GM18526 (cell line): ENCODE data around the gene ZEB2.

Experiments
- POLR2A ChIP-seq: IDR thresholded peaks from 3 replicates; pipeline ENCODE4 v1.6.1; 2011; ENCODE audit not compliant: insufficient read length; ENCODE audit errors: extremely low read depth

Gene ZEB2

GRCh38 chr2:144401036-144401435, 118.9 kb downstream of the ZEB2 start:
- TF ChIP-seq POLR2A = no peak

DNA sequence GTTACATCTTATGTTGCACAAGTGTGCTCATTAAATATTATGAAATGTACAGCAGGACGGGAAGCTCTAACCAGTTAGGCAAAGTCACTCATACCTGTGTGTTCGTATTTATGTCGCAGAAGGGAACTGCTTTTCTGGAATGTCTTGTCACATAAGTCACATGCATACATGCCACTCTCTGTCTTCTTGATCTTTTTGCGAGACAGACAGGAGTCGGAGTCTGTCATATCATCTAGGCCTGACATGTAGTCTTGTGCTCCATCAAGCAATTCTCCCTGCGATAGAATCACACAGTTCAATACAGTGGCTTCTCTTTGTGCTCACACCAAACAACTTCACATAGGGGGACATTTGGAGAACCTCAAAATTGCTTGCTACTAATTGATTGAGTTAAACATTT, 123.6 kb downstream of the ZEB2 start:
- TF ChIP-seq POLR2A = no peak

GRCh38 chr2:144390424-144391020, 129.4 kb downstream of the ZEB2 start:
- no peak for TF ChIP-seq POLR2A

DNA sequence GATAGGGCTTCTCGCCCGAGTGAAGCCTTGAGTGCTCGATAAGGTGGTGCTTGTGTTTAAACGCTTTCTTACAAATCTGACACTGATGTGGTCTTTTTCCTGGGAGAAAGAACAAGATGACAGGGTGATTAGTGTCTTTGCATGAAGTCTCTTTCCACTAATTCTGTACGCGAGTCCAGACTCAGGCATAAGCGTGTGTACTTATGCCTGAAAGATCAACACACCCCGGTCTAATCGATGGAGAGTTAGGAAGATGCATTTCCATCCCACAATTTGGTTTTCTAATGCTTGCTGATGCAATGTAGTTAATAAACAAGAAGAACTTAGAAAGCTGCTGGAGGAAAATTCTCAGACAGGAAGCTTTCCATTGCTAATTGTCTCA, 130.0 kb downstream of the ZEB2 start:
- no peak for TF ChIP-seq POLR2A

DNA sequence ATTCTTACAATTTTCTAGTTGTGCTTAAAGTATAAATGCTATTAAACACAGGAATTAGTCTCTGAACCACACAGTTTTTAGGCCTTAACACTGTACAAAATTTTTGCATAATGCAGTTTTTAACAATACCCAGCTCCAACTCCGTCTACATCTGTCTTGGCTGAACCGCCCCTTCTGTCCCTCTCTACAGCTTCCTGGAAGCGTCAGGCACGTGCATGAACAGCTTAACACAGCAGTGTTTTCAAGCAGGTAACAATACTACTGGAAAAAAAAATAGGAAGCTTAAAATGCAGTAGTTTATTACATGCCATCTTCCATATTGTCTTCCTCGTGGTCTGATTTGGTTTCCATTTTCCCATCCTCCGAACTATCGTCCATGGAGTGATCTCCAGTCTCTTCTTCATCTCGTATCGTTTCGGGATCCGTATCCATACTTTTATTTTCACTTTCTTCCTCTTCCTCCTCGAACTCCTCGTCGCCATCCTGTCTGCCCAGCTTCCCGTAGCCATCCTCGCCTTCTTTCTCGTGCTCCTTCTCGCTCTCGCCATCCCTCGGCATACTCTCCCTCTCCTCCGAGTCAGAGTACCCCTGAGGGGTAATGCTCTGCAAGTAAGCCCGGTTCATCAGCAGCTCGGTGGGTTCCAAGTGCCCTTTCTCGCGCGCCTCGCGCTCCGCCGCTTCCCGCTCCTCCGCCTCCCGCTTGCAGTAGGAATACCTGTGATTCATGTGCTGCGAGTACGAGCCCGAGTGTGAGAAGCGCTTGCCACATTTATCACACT, 130.6 kb downstream of the ZEB2 start:
- no peak for TF ChIP-seq POLR2A

- no peak for TF ChIP-seq POLR2A
Measured at GRCh38 chr2:144385381-144385780, 134.5 kb downstream of the ZEB2 start.

GRCh38 chr2:144383571-144384100, 136.3 kb downstream of the ZEB2 start:
- no peak for TF ChIP-seq POLR2A

DNA sequence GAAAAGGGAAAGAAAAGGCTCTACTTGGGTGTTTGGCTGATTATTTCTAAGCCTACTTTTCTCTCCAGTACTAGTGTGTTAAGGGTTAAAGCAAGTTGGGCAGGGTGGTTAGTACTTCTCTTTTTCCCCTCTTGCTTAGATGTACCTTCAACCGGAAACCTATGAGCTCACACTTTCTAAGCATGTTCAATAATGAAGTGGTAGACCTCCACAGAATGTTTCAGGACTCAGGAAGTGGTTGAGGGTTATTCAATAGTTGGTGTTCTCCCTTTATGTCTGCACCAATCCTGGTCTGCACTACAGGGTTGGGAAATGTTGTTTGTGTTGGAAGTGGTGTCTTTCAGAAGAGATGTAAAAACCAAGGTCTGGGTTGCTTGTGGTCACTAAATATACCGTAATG, 137.1 kb downstream of the ZEB2 start:
- TF ChIP-seq POLR2A = no peak

DNA sequence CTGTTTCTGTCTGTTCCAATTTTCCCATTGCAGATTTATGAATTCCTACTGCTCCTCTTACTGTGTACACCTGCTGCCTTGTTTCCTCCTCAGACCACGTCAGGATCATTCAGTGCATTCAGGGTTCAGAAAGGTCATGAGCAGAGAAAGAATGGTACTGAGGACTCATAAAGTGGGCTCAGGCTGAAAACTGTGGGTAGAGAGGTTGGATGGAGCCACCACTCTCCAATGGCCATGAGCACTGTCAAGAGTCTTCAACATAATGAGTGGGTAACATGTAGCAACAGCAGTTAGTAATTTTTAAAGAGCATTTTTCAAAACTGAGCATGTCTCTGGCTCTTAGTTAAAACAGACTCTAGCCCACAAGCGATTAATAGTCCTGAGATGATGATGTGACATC, 138.2 kb downstream of the ZEB2 start:
- TF ChIP-seq POLR2A = no peak

DNA sequence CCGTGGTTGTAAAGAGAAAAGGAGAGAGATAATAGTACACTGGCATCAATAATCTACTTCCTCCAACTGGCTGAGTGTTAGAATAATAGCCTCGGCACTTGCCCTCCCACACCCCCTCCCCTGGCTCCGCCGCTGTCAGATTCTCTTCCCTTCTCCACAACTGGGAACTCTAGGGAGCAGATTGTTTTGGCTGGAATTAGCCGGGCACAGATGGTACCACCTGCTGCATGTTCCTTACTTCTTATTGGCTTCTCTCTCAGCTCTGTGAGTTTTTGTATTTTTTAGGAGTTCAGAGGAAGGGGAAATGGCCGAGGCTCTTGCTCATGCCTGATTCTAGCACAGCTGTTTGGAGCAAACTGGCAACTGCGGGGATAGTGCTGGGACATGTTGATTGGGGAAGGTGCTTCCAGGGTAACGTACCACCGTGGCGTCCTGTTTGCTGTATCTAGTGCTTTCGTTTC, 140.0 kb downstream of the ZEB2 start:
- no peak for TF ChIP-seq POLR2A

DNA sequence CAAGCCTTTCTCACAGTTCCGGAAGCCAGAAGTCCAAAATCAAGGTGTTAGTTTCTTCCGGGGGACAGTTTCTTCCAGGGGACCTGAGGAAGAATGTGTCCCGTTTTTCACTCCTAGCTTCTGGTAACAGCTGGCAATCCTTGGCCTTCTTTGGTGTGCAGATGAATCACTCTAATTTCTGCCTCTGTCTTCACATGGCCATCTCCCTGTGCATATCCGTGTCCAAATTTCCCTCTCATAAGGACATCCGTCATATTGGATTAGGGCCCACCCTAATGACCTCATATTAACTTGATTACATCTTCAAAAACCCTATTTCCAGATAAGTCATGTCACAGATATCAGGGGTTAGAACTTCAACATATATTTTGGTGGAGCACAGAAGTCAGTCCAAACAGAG, 141.4 kb downstream of the ZEB2 start:
- no peak for TF ChIP-seq POLR2A

DNA sequence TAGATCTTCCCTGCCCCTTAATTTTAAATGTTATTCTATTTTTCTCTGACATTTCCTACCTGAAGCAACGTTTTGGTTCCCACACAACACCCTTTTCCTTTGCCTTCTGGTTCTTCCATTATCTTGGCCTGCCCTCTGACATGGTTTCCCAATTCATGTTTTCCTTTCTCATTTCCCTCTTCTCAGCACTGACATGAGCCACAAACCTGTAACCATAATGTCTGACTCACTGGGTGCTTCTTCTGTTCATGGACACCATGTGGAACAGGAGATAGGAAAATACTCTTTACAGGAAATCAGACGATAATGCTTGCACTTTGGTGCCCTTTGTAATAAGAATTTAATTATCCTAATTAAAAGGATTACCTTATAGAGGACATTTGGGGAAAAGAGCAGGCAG, 142.0 kb downstream of the ZEB2 start:
- TF ChIP-seq POLR2A = no peak

GRCh38 chr2:144376926-144377325, 143.0 kb downstream of the ZEB2 start:
- no peak for TF ChIP-seq POLR2A

DNA sequence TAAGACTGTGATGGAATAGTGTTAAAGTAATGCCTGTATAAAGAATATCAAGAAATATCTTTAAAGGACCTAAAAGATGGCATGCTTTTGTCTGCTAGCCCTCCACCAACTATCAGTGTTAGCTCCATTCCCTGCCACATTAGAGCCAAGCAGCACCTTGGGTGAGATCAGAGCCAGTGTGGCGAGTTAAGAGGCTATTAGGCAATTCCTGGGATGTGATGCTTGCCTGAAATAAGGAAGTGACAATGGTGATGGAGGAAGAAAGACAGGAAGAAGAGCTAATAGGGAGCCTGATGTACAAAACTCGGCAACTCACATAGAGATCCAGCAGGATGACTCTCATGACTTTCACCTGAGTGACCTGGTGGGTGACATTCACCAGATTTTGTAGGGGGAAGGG, 143.5 kb downstream of the ZEB2 start:
- no peak for TF ChIP-seq POLR2A

DNA sequence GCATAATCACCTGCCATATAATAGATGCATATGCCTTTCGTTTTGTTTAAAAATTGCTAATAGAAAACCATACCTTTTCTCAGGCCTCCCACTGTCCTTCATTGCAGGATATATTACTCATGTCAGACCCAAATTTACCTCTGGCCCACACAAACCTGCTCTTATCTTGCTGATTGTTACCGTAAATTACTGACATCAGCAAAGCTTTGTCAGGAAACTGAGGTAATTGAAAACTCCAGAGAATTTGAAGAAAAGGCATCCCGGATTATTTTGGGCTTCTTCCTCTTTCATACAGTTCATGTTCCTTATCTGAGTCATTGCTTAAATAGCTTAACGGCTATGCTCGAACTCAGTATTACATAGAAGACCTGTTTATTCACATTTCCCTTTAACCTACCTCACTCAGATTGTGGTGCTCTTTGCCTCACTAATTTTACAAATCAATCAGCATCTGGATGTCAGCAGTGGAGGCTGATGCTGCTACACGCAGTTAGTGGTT, 145.7 kb downstream of the ZEB2 start:
- no peak for TF ChIP-seq POLR2A

DNA sequence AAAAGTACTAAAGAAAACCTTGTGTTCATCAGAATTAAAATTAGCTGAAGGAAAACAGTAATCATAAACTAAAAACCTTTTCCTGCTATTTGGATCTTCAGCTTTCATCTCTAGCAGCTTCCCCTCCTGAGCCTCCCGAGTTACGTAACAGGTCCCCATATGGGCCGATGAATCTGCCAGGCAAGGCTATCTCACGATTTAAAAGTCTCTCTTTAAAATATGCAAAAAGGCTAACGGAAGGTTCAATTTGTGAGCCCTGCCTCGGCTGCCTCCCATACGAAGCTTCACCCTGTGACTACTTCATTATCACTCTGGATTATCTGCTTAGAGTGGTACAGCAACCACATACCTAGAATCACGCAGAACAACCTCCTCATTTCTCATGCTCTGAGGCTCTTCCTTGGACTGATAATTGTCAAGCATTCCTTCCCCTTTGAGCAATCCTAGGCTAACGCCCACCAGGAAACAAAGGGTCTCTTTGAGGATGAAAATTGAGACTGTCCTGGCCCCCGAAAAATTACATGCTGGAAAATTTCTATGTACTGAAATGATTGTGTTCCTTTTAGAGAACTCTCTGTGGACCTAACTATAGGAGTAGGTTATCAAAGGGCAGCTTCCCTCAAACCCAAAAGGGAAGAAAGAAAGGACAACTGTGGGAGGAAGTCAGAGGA, 147.4 kb downstream of the ZEB2 start:
- TF ChIP-seq POLR2A = no peak

DNA sequence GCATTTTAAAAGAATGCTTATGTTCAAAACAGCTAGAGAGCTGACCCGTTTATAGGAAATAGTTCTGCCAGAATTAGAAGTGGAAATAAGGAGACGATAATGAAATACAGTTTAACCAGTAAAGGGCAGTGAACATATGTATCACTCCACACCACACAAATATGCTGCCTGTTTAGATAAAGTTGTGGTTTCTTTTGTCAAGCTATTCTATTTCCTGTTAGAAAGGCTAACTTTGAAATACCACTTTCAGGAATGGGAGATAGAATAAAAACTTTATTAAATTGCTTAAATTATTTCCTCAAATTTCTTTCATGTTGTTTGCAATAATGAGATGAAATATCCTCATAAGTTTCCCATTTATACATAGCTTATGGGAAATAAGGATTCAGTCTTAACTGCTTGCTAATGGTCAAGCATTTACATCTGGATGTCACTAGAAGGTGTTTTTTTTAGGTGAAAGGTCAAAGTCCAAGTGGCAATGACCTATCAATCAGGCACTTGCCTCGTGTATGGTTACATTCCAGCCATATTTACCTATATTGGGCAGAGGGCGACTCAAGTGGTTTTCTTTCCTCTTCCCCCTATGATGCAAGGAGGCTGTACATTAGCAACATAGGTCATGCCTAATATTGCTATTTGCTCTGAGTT, 148.9 kb downstream of the ZEB2 start:
- no peak for TF ChIP-seq POLR2A
